ENCODE measurements around the gene INAFM1.
A peak's percentile ranks its signal among the peaks of the same experiment; 100 is the strongest.

Gene INAFM1

DNA sequence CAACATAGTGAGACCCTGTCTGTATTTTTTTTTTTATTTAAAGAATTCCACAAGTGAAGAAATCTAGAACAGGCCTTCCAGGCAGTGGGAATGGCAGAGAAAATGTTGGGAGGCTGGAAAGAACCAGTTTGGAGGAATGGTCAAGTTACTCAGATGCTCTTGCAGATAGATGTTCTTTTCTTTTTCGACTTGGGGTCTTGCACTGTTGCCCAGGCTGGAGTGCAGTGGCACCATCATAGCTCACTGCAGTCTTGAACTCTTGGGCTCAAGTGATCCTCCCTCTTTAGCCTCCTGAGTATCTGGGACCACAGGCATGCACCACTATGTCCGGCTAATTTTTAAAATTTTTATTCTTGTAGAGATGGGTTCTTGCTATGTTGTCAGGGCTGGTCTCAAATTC, 35.6 kb downstream of the INAFM1 start:
- no peak for DNase-seq (ENCODE audit: low read depth)

DNA sequence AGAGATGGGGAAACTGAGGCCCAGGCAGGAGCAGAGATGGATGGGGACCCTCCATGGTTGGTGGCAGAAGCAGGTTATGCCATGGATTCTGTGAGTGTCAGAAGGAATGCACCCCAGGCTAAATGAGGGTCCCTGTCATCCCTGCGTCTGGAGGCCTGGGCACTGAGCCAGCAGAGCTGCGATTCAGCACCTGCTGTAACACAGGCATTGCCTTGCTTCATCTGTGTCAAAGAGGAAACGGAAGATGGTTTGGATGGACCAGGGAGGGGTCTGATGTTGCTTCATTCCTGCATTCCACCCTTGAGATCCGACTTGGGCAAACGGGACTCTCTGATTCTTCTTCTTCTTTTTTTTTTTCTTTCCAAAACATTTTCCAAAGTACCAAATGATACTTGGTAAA, 36.1 kb downstream of the INAFM1 start:
- DNase-seq (ENCODE audit: low read depth) = peak; percentile 46

DNA sequence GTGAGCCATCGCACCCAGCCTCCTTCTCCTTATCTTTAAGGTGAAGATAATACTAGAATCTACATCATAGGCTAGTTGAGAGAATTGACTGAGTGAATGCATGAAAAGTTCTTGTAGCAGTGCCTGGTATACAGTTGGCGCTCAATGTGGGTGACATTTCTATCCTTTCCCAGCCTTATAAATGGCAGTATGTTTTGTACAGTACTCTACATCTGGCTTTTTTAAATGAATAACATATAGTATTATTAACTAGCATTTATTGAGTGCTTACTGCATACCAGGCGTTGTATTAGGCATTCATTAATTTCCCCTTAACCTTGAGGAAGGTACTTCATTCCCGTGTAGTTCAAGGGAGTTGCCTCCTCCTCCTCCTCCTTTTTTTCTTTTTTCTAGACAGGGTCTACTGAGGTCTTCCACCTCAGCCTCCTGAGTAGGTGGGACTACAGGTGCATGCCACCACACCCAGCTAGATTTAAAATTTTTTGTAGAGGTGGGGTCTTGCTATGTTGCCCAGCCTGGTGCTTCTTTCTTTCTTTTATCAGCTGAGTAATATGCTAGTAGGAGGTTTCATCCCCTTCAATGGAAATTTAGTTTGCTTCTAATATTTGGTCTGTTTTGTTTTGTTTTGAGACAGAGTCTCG, 37.8 kb downstream of the INAFM1 start:
- DNase-seq (ENCODE audit: low read depth) = no peak

DNA sequence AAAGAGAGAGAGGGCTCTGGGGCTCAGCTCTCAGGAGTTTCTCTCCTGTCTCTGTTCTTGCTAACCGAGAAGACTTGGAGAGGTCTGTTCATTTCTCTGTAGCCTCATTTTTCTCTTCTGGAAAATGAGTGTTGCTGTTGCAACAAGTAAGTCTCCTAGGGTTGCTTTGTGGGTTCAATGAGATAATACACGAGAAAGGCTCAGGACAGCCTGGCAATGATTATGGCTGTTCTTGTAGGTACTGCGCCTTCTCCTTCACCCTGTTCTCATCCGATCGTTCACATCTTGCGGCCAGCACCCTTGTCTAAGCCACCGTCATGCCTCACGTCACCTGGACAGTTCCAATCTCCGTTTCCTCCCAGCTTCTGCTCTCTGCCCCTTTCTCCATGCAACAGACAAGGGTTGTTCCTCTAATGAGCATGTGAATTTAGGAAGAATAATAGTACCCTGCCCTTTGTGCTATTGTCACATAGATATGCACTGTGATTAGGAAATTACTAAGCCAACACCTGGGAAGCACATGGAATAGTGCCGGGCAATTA, 39.1 kb downstream of the INAFM1 start:
- DNase-seq (ENCODE audit: low read depth) = no peak

DNA sequence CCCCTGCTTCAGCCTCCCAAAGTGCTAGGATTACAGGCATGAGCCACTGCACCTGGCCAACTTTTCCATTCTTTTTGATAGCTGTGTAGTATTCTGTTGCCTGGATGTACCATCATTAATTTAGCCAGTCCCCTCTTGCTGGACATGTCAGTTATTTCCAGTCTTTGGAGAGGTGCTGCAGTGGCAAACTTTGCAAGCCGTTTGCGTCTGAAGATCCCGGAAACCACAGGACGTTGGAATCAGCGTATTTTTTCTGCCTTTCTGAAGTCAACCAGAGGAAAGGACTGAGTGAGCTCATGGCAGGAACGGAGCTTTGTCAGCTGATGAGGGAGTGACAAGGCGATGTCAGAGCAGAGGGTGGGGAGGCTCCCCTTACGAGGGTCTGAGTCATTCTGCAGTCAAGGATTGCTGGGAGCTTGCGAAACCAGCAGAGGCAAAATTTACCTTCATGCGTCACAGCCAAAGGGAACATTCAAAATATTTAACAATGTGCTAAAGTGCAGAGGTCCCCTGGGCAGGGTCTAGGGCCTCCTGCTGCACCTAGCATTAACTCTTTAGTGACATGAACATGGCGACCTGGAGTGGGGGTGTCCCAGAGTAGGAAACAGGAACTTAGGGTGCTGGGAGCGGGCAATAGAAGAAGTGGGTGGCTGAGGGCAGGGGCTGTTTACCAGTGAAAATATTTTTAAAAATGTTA, 40.6 kb downstream of the INAFM1 start:
- peak; percentile 92 for DNase-seq (ENCODE audit: low read depth)

DNA sequence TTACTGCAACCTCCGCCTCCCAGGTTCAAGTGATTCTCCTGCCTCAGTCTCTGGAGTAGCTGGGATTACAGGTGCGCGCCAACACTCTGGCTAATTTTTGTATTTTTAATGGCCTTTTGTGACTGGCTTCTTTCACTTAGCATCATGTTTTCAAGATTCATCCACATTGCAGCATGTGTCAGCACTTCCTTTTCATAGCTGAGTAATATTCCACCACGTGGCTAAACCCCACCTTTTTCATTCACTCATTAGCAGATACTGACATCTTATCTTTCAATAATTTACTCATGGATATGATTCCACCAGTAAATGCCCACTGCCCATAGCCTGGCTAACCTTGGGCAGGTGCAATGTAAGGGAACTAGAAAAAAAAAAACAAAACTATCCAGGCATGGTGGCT, 41.8 kb downstream of the INAFM1 start:
- no peak for DNase-seq (ENCODE audit: low read depth)

DNA sequence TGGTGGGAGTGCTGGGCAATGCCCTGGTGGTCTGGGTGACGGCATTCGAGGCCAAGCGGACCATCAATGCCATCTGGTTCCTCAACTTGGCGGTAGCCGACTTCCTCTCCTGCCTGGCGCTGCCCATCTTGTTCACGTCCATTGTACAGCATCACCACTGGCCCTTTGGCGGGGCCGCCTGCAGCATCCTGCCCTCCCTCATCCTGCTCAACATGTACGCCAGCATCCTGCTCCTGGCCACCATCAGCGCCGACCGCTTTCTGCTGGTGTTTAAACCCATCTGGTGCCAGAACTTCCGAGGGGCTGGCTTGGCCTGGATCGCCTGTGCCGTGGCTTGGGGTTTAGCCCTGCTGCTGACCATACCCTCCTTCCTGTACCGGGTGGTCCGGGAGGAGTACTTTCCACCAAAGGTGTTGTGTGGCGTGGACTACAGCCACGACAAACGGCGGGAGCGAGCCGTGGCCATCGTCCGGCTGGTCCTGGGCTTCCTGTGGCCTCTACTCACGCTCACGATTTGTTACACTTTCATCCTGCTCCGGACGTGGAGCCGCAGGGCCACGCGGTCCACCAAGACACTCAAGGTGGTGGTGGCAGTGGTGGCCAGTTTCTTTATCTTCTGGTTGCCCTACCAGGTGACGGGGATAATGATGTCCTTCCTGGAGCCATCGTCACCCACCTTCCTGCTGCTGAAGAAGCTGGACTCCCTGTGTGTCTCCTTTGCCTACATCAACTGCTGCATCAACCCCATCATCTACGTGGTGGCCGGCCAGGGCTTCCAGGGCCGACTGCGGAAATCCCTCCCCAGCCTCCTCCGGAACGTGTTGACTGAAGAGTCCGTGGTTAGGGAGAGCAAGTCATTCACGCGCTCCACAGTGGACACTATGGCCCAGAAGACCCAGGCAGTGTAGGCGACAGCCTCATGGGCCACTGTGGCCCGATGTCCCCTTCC, 45.5 kb downstream of the INAFM1 start:
- DNase-seq (ENCODE audit: low read depth) = no peak

DNA sequence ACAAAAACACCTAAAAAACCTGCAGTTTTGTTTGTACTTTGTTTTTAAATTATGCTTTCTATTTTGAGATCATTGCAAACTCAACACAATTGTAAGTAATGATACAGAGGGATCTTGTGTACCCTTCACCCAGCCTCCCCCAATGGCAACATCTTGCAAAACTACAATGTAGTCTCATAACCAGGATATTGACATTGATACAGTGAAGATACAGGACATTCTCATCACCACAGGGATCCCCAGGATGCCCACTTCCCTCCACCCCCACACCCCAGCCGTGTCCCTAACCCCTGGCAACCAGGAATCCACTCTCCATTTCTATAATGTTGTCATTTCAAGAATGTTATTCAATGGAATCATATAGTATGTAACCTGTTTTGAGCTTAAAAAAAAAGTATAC, 46.9 kb downstream of the INAFM1 start:
- DNase-seq (ENCODE audit: low read depth) = no peak

DNA sequence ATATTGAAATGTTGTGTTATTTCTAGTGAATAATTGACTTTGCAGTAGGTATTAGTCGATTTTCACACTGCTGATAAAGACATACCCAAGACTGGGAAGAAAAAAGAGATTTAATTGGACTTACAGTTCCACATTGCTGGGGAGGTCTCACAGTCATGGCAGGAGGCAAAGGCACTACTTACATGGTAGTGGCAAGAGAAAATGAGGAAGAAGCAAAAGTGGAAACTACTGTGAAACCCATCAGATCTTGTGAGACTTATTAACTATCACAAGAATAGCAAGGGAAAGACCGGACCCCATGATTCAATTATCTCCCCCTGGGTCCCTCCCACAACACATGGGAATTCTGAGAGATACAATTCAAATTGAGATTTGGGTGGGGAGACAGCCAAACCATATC, 47.4 kb downstream of the INAFM1 start:
- no peak for DNase-seq (ENCODE audit: low read depth)

DNA sequence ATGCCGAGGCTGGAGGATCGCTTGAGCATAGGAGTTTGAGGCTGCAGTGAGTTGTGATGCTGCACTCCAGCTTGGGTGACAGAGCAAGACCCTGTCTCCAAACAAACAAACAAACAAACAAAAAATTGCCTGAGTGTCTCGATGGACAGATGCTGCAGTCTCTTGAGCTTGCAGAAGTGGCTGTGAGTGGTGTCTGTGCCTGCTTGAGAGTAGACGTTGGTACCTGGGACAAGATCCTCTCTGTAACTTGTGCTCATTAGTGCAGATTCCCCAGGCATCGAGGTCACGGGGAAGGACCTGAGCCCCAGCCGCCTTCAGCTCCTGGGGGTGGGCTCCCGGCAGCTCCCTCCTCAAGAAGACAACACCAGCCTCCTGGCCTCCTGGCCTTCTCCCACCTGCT, 48.7 kb downstream of the INAFM1 start:
- DNase-seq (ENCODE audit: low read depth) = no peak

DNA sequence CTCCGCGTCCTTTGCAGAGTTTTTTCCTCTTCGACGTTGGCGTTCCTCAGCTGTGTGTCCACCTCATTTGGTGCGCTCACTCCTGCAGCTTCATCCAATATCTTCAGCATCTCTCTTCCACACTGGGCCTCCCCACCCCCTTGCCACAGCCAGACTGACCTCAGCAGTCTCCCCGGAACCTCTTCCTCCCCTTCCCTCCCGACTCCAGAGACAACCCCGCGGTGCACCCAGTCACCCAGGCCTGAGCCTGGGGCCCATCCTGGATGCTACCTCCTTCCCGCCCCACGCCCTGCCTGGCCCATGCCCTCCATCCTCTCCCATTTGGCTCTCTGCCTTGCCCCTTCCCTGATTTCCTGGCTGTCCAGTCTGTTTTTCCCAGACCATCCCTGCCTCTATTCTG, 49.2 kb downstream of the INAFM1 start:
- DNase-seq (ENCODE audit: low read depth) = no peak

DNA sequence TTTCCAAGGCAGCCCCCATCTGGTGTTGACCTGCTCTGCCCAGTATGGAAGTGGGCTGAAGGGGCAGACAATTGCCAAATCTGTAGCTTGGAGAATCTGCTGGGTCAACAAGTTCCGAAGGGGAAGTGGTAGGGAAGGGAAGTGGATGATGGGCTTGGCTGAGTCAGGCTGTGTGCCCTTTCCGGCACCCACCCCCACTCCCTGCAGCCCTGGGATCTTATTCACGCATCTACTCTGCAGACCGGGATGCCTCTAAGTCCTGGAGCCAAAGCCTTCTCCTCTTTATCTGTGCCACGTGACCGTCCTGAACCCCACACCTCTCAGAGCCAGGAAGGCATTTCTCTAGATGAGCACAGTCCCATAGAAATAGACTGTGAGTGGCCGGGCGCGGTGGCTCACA, 49.8 kb downstream of the INAFM1 start:
- DNase-seq (ENCODE audit: low read depth) = peak; percentile 2

All from EH (cell line).